ENCODE measurements around the gene AOC1.
A peak's percentile ranks its signal among the peaks of the same experiment; 100 is the strongest.

AOC1 gene

GRCh38 chr7:150857276-150858055 lies 5.1 kb downstream of the AOC1 start:
- DNase-seq (ENCODE audit: low read depth): no peak

- DNase-seq (ENCODE audit: low read depth): no peak
These were observed 6.2 kb downstream of the AOC1 start for GRCh38 chr7:150858236-150859197.

GRCh38 chr7:150860291-150860977 lies 8.1 kb downstream of the AOC1 start:
- no peak for DNase-seq (ENCODE audit: low read depth)

GRCh38 chr7:150860978-150861295 lies 8.6 kb downstream of the AOC1 start:
- no peak for DNase-seq (ENCODE audit: low read depth)

GRCh38 chr7:150862356-150862755 lies 10.0 kb downstream of the AOC1 start:
- no peak for DNase-seq (ENCODE audit: low read depth)

- no peak for DNase-seq (ENCODE audit: low read depth)
These were observed 11.6 kb downstream of the AOC1 start for GRCh38 chr7:150863946-150864345.

GRCh38 chr7:150866932-150867564 lies 14.7 kb downstream of the AOC1 start:
- DNase-seq (ENCODE audit: low read depth): no peak

GRCh38 chr7:150867605-150868004 lies 15.3 kb downstream of the AOC1 start:
- DNase-seq (ENCODE audit: low read depth): no peak

GRCh38 chr7:150869467-150869866 lies 17.1 kb downstream of the AOC1 start:
- no peak for DNase-seq (ENCODE audit: low read depth)

GRCh38 chr7:150871601-150872000 lies 19.3 kb downstream of the AOC1 start:
- DNase-seq (ENCODE audit: low read depth): no peak

GRCh38 chr7:150874401-150875198 lies 22.3 kb downstream of the AOC1 start:
- DNase-seq (ENCODE audit: low read depth): no peak

GRCh38 chr7:150875791-150876190 lies 23.5 kb downstream of the AOC1 start:
- DNase-seq (ENCODE audit: low read depth): no peak

- DNase-seq (ENCODE audit: low read depth): peak; percentile 18
These were observed 24.7 kb downstream of the AOC1 start for GRCh38 chr7:150876817-150877526.

- DNase-seq (ENCODE audit: low read depth): no peak
These were observed 25.2 kb downstream of the AOC1 start for GRCh38 chr7:150877536-150877935.

GRCh38 chr7:150879345-150879744 lies 27.0 kb downstream of the AOC1 start:
- no peak for DNase-seq (ENCODE audit: low read depth)

GRCh38 chr7:150881189-150881588 lies 28.9 kb downstream of the AOC1 start:
- DNase-seq (ENCODE audit: low read depth): no peak

- no peak for DNase-seq (ENCODE audit: low read depth)
These were observed 38.7 kb downstream of the AOC1 start for GRCh38 chr7:150890853-150891584.

- DNase-seq (ENCODE audit: low read depth): no peak
These were observed 39.4 kb downstream of the AOC1 start for GRCh38 chr7:150891740-150892139.

GRCh38 chr7:150895809-150896208 lies 43.5 kb downstream of the AOC1 start:
- no peak for DNase-seq (ENCODE audit: low read depth)
